IMR-90 (cell line): Measurements from ENCODE around the gene CYP2C18.

Experiments
- BHLHE40 ChIP-seq: fragments of 150-350 bp; IDR thresholded peaks from 2 replicates; pipeline ENCODE4 v1.6.1; 2016; ENCODE audit warnings: mild to moderate bottlenecking, low read depth, low read length
- CEBPB ChIP-seq: IDR thresholded peaks from 2 replicates; pipeline ENCODE4 v1.6.1; 2012; ENCODE audit warnings: low read depth, low read length, improper control_type of control experiment
- FOS ChIP-seq: fragments of 150-350 bp; IDR thresholded peaks from 2 replicates; pipeline ENCODE4 v1.6.1; 2016; ENCODE audit warnings: low read depth, low read length
- MAZ ChIP-seq: IDR thresholded peaks from 2 replicates; pipeline ENCODE4 v1.6.1; 2012; ENCODE audit warnings: low read depth, mild to moderate bottlenecking, low read length, improper control_type of control experiment, moderate library complexity, borderline replicate concordance
- MXI1 ChIP-seq: IDR thresholded peaks from 2 replicates; pipeline ENCODE4 v1.6.1; 2012; ENCODE audit warnings: low read depth, mild to moderate bottlenecking, low read length, moderate library complexity, borderline replicate concordance
- POLR2A ChIP-seq: IDR thresholded peaks from 2 replicates; pipeline ENCODE4 v1.6.1; 2012; ENCODE audit warnings: mild to moderate bottlenecking, low read depth, low read length
- RAD21 ChIP-seq: IDR thresholded peaks from 2 replicates; pipeline ENCODE4 v1.6.1; 2012; ENCODE audit warnings: low read length, improper control_type of control experiment
- RCOR1 ChIP-seq: IDR thresholded peaks from 2 replicates; pipeline ENCODE4 v1.6.1; 2012; ENCODE audit warnings: mild to moderate bottlenecking, low read length, improper control_type of control experiment; ENCODE audit not compliant: insufficient replicate concordance
- RFX5 ChIP-seq: IDR thresholded peaks from 2 replicates; pipeline ENCODE4 v1.8.0; 2012; ENCODE audit warnings: low read depth, mild to moderate bottlenecking, low read length, moderate library complexity
- SMC3 ChIP-seq: fragments of 150-350 bp; IDR thresholded peaks from 2 replicates; pipeline ENCODE4 v1.6.1; 2016; ENCODE audit warnings: low read depth, mild to moderate bottlenecking, antibody characterized with exemption, low read length, moderate library complexity
- TF ChIP-seq, protein P1 (sequence below): fragments of 150-350 bp; IDR thresholded peaks from 2 replicates; pipeline ENCODE4 v1.6.1; 2016; ENCODE audit warnings: low read depth, mild to moderate bottlenecking, low read length, moderate library complexity, borderline replicate concordance
- TF ChIP-seq, protein P2 (sequence below): conservative IDR thresholded peaks from 2 replicates; pipeline ENCODE4 v1.5.1; 2012; ENCODE audit warnings: mild to moderate bottlenecking, low read depth, low read length, improper control_type of control experiment
- TF ChIP-seq, protein P3 (sequence below): fragments of 150-350 bp; IDR thresholded peaks from 2 replicates; pipeline ENCODE4 v1.6.1; 2017; ENCODE audit warnings: mild to moderate bottlenecking, antibody characterized with exemption, low read length, low read depth

DNA sequence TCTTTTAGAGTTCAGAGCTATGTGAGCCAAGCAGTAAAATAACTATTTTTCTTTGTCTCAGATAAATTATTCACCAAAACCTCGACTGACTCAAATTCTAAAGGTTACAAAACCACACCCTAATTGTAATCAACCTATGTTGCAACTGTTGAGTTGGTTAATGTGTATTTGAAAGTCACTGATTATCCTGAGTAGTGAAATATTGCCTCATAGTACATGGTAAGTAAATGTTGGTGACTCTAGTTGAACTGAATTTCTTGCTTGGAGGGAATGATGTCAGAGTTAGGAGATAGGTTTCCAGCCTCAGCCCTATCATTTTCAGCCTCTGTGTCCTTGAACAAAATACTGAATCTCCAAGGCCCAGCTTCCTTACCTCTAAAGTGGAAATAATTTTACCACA, 3.0 kb upstream of the CYP2C18 start:
- TF ChIP-seq RFX5 (no peak), POLR2A (no peak), RAD21 (no peak), MXI1 (no peak), RCOR1 (no peak), BHLHE40 (no peak), SMC3 (no peak), CEBPB (no peak), MAZ (no peak), FOS (no peak)
- TF ChIP-seq, protein P1, sequence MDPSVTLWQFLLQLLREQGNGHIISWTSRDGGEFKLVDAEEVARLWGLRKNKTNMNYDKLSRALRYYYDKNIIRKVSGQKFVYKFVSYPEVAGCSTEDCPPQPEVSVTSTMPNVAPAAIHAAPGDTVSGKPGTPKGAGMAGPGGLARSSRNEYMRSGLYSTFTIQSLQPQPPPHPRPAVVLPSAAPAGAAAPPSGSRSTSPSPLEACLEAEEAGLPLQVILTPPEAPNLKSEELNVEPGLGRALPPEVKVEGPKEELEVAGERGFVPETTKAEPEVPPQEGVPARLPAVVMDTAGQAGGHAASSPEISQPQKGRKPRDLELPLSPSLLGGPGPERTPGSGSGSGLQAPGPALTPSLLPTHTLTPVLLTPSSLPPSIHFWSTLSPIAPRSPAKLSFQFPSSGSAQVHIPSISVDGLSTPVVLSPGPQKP = no peak
- TF ChIP-seq, protein P2, sequence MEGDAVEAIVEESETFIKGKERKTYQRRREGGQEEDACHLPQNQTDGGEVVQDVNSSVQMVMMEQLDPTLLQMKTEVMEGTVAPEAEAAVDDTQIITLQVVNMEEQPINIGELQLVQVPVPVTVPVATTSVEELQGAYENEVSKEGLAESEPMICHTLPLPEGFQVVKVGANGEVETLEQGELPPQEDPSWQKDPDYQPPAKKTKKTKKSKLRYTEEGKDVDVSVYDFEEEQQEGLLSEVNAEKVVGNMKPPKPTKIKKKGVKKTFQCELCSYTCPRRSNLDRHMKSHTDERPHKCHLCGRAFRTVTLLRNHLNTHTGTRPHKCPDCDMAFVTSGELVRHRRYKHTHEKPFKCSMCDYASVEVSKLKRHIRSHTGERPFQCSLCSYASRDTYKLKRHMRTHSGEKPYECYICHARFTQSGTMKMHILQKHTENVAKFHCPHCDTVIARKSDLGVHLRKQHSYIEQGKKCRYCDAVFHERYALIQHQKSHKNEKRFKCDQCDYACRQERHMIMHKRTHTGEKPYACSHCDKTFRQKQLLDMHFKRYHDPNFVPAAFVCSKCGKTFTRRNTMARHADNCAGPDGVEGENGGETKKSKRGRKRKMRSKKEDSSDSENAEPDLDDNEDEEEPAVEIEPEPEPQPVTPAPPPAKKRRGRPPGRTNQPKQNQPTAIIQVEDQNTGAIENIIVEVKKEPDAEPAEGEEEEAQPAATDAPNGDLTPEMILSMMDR = no peak
- TF ChIP-seq, protein P3, sequence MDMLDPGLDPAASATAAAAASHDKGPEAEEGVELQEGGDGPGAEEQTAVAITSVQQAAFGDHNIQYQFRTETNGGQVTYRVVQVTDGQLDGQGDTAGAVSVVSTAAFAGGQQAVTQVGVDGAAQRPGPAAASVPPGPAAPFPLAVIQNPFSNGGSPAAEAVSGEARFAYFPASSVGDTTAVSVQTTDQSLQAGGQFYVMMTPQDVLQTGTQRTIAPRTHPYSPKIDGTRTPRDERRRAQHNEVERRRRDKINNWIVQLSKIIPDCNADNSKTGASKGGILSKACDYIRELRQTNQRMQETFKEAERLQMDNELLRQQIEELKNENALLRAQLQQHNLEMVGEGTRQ = no peak
